Neural cell (in vitro differentiated cells): ENCODE measurements around the gene ALDH1A3. TPM values are rescaled to one million over a fixed set of nuclear protein-coding genes. Genes with fewer than 3 reads are reported as not detected.

ENCODE experiments used
- H2AFZ ChIP-seq: fragments of 200-600, 300-800 bp; sonication (generic), shearing (Covaris generic); 2 replicates; pipeline ENCODE4 v1.6.0; 2014; ENCODE audit warnings: low read depth, mild to moderate bottlenecking, antibody characterized with exemption, low read length, moderate library complexity
- H3F3A ChIP-seq: fragments of 200-600 bp; shearing (Covaris generic); 2 replicates; pipeline ENCODE4 v1.6.1; 2016; ENCODE audit warnings: mild to moderate bottlenecking, moderate library complexity, mixed read lengths, antibody characterized with exemption, low read length; ENCODE audit not compliant: insufficient read depth, poor library complexity, severe bottlenecking
- H3K27ac ChIP-seq: fragments of 200-600, 300-800 bp; sonication (generic), shearing (Covaris generic); 2 replicates; pipeline ENCODE4 v1.5.1; 2014; ENCODE audit warnings: mild to moderate bottlenecking, low read length, moderate library complexity
- H3K27me3 ChIP-seq: fragments of 300-800, 200-600 bp; sonication (generic), shearing (Covaris generic); 2 replicates; pipeline ENCODE4 v1.6.0; 2014; ENCODE audit warnings: mild to moderate bottlenecking, low read depth, low read length, moderate library complexity; ENCODE audit not compliant: insufficient read depth
- H3K36me3 ChIP-seq: fragments of 300-800, 200-600 bp; sonication (generic), shearing (Covaris generic); 2 replicates; pipeline ENCODE4 v1.5.1; 2014; ENCODE audit warnings: mild to moderate bottlenecking, antibody characterized with exemption, low read length, moderate library complexity; ENCODE audit not compliant: insufficient read depth
- H3K4me2 ChIP-seq: fragments of 300-800, 200-600 bp; sonication (generic), shearing (Covaris generic); 2 replicates; pipeline ENCODE4 v1.6.0; 2014; ENCODE audit warnings: mild to moderate bottlenecking, low read length
- H3K4me3 ChIP-seq: fragments of 300-800, 200-600 bp; sonication (generic), shearing (Covaris generic); 2 replicates; pipeline ENCODE4 v1.5.1; 2014; ENCODE audit warnings: mild to moderate bottlenecking, low read length, moderate library complexity
- H3K79me2 ChIP-seq: fragments of 200-600 bp; shearing (Covaris generic); replicated peaks from 2 replicates; pipeline ENCODE4 v1.6.0; 2014; ENCODE audit warnings: mild to moderate bottlenecking, low read length, moderate library complexity; ENCODE audit not compliant: insufficient read depth
- H3K9ac ChIP-seq: fragments of 300-800, 200-600 bp; sonication (generic), shearing (Covaris generic); 2 replicates; pipeline ENCODE4 v1.6.1; 2016; ENCODE audit warnings: mild to moderate bottlenecking, low read length, mixed read lengths
- H3K9me2 ChIP-seq: fragments of 200-600 bp; shearing (Covaris generic); 2 replicates; pipeline ENCODE4 v1.6.1; 2016; ENCODE audit warnings: mild to moderate bottlenecking, low read length, mixed read lengths; ENCODE audit not compliant: insufficient read depth
- H3K9me3 ChIP-seq: fragments of 200-600, 300-800 bp; sonication (generic), shearing (Covaris generic); 2 replicates; pipeline ENCODE4 v1.6.1; 2016; ENCODE audit warnings: mild to moderate bottlenecking, mixed run types, low read length, moderate library complexity, mixed read lengths
- H4K20me1 ChIP-seq: fragments of 200-600 bp; shearing (Covaris generic); 2 replicates; pipeline ENCODE4 v1.6.1; 2016; ENCODE audit warnings: mild to moderate bottlenecking, mixed run types; ENCODE audit not compliant: insufficient read depth
- EP300 ChIP-seq: fragments of 450-650 bp; conservative IDR thresholded peaks from 2 replicates; pipeline ENCODE4 v1.6.1; 2014; ENCODE audit warnings: antibody characterized with exemption, mild to moderate bottlenecking, moderate library complexity; ENCODE audit not compliant: poor library complexity, severe bottlenecking
- EZH2 ChIP-seq: fragments of 200-600, 300-800 bp; shearing (Covaris generic), sonication (generic); IDR thresholded peaks from 2 replicates; pipeline ENCODE4 v1.6.1; 2014; ENCODE audit warnings: antibody characterized with exemption, low read length, borderline replicate concordance, mild to moderate bottlenecking; ENCODE audit not compliant: insufficient read depth, poor library complexity, severe bottlenecking
- MXI1 ChIP-seq: fragments of 450-650 bp; conservative IDR thresholded peaks from 2 replicates; pipeline ENCODE4 v1.6.1; 2014; ENCODE audit warnings: antibody characterized with exemption, mild to moderate bottlenecking; ENCODE audit not compliant: poor library complexity, severe bottlenecking
- POLR2AphosphoS5 ChIP-seq: IDR thresholded peaks from 2 replicates; pipeline ENCODE4 v1.6.1; 2012
- RAD21 ChIP-seq: fragments of 450-650 bp; conservative IDR thresholded peaks from 2 replicates; pipeline ENCODE4 v1.6.1; 2014; ENCODE audit warnings: antibody characterized with exemption, mild to moderate bottlenecking, moderate library complexity
- SMC3 ChIP-seq: fragments of 450-650 bp; conservative IDR thresholded peaks from 2 replicates; pipeline ENCODE4 v1.6.1; 2014; ENCODE audit warnings: antibody characterized with exemption, mild to moderate bottlenecking, moderate library complexity; ENCODE audit not compliant: poor library complexity
- TAF1 ChIP-seq: IDR thresholded peaks from 2 replicates; pipeline ENCODE4 v1.6.1; 2012; ENCODE audit warnings: low read depth
- polyA plus RNA-seq: library from polyadenylated mRNA; depleted of rRNA; stranded (reverse); fragments of >200 nt; gene quantifications from 2 replicates; pipeline ENCODE4 v1.2.3, GENCODE V29; 2014
- TF ChIP-seq, protein P1 (sequence below): fragments of 450-650 bp; IDR thresholded peaks from 2 replicates; pipeline ENCODE4 v1.5.1; 2014; ENCODE audit warnings: antibody characterized with exemption, mild to moderate bottlenecking, moderate library complexity; ENCODE audit not compliant: poor library complexity, severe bottlenecking
- TF ChIP-seq, protein P2 (sequence below): IDR thresholded peaks from 2 replicates; pipeline ENCODE4 v1.6.1; 2012; ENCODE audit warnings: borderline replicate concordance

ALDH1A3 gene
- polyA plus RNA-seq, 1 donor from 2014 or later: 0.06 TPM

DNA sequence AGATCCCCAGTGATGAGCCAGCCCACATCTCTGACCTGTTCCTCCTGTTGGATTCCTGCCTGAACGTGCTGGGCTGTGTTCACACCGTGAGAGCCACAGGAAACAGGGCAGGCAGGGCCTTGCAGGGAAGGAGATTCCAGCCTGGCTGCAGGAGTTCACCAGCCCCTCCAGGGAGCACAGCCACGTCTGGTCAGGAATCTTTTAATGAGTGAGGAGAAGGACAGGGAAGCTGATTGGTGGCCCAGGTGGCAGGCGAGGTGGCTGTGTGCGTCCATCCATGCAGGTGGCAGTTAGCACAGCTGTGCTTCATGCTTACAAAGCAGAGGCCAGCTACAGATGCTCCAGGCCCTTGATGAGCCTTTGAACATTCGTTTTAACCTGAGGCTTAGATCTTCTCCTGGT lies 50.0 kb downstream of the ALDH1A3 start:
- no peak overlapping the region for H3K4me2 ChIP-seq
- H3K27me3 ChIP-seq: peaks cover 11% of the 10 kb centered on the region
- no peaks in the 10 kb centered on the region for H3K36me3 ChIP-seq
- H3K4me3 ChIP-seq: no peak overlapping the region
- no peak overlapping the region for H3K9ac ChIP-seq
- no peak overlapping the region for H3K27ac ChIP-seq
- H3K79me2 ChIP-seq: no peaks in the 10 kb centered on the region
- H2AFZ ChIP-seq: no peak overlapping the region
- no peak for TF ChIP-seq EP300
- no peak for TF ChIP-seq SMC3
- no peak for TF ChIP-seq POLR2AphosphoS5
- TF ChIP-seq TAF1: no peak
- TF ChIP-seq, protein P1, sequence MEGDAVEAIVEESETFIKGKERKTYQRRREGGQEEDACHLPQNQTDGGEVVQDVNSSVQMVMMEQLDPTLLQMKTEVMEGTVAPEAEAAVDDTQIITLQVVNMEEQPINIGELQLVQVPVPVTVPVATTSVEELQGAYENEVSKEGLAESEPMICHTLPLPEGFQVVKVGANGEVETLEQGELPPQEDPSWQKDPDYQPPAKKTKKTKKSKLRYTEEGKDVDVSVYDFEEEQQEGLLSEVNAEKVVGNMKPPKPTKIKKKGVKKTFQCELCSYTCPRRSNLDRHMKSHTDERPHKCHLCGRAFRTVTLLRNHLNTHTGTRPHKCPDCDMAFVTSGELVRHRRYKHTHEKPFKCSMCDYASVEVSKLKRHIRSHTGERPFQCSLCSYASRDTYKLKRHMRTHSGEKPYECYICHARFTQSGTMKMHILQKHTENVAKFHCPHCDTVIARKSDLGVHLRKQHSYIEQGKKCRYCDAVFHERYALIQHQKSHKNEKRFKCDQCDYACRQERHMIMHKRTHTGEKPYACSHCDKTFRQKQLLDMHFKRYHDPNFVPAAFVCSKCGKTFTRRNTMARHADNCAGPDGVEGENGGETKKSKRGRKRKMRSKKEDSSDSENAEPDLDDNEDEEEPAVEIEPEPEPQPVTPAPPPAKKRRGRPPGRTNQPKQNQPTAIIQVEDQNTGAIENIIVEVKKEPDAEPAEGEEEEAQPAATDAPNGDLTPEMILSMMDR: no peak
- TF ChIP-seq MXI1: no peak
- no peak for TF ChIP-seq EZH2
- TF ChIP-seq, protein P2, sequence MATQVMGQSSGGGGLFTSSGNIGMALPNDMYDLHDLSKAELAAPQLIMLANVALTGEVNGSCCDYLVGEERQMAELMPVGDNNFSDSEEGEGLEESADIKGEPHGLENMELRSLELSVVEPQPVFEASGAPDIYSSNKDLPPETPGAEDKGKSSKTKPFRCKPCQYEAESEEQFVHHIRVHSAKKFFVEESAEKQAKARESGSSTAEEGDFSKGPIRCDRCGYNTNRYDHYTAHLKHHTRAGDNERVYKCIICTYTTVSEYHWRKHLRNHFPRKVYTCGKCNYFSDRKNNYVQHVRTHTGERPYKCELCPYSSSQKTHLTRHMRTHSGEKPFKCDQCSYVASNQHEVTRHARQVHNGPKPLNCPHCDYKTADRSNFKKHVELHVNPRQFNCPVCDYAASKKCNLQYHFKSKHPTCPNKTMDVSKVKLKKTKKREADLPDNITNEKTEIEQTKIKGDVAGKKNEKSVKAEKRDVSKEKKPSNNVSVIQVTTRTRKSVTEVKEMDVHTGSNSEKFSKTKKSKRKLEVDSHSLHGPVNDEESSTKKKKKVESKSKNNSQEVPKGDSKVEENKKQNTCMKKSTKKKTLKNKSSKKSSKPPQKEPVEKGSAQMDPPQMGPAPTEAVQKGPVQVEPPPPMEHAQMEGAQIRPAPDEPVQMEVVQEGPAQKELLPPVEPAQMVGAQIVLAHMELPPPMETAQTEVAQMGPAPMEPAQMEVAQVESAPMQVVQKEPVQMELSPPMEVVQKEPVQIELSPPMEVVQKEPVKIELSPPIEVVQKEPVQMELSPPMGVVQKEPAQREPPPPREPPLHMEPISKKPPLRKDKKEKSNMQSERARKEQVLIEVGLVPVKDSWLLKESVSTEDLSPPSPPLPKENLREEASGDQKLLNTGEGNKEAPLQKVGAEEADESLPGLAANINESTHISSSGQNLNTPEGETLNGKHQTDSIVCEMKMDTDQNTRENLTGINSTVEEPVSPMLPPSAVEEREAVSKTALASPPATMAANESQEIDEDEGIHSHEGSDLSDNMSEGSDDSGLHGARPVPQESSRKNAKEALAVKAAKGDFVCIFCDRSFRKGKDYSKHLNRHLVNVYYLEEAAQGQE: no peak
- no peak for TF ChIP-seq RAD21
- no peaks in the 10 kb centered on the region for H3K9me3 ChIP-seq
- H4K20me1 ChIP-seq: no peaks in the 10 kb centered on the region
- H3K9me2 ChIP-seq: no peaks in the 10 kb centered on the region
- no peaks in the 10 kb centered on the region for H3F3A ChIP-seq

DNA sequence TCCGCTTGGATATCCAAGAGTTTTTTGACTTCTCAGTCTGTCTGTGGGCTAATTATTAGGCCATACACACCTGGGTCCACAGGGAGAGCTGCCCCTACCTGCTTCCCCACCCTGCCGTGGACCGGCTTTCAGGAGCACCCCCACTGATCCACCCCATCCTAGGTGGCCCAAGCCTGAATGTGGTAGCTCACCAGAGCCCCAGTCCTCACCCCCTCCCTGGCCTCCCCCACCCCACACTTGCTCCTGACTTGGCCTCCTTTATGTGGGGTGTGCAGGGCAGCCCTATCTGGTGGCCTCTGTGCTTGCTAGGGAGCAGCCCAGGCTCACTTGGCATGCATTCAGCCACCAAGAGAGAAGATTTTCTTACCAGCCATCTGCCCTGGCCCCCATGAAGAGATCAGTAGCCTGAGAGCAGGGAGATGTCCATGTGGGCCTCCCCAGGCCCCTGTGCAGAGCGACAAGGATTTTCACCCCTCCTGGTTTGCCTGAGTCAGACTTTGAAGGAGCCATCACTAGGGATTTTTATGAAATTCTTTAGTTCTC lies 50.7 kb downstream of the ALDH1A3 start:
- H2AFZ ChIP-seq: no peak overlapping the region
- TF ChIP-seq TAF1 (no peak), RAD21 (no peak), MXI1 (no peak), EZH2 (no peak), EP300 (no peak), POLR2AphosphoS5 (no peak), SMC3 (no peak)
- TF ChIP-seq, protein P2: no peak
- TF ChIP-seq, protein P1: no peak
- no peaks in the 10 kb centered on the region for H3F3A ChIP-seq
- peaks cover 6% of the 10 kb centered on the region for H3K27me3 ChIP-seq
- no peaks in the 10 kb centered on the region for H4K20me1 ChIP-seq
- H3K27ac ChIP-seq: no peak overlapping the region
- no peak overlapping the region for H3K4me2 ChIP-seq
- no peak overlapping the region for H3K4me3 ChIP-seq
- no peak overlapping the region for H3K9ac ChIP-seq
- no peaks in the 10 kb centered on the region for H3K9me3 ChIP-seq
- no peaks in the 10 kb centered on the region for H3K36me3 ChIP-seq
- H3K9me2 ChIP-seq: no peaks in the 10 kb centered on the region
- no peaks in the 10 kb centered on the region for H3K79me2 ChIP-seq
